HFFc6 (cell line): Measurements from ENCODE around the gene DOCK11. TPM values are rescaled to one million over a fixed set of nuclear protein-coding genes. Genes with fewer than 3 reads are reported as not detected.
A peak's percentile ranks its signal among the peaks of the same experiment; 100 is the strongest.

Source experiments
- DNase-seq: peaks from one replicate; pipeline ENCODE4 v3.0.0-alpha.2; 2018
- H3K27ac Mint-ChIP-seq: 2 replicates; pipeline ENCODE4 v1.8.0; 2020; ENCODE audit warnings: mild to moderate bottlenecking, mixed read lengths
- H3K27me3 Mint-ChIP-seq: 2 replicates; pipeline ENCODE4 v1.8.0; 2021; ENCODE audit warnings: mild to moderate bottlenecking, moderate library complexity, mixed read lengths; ENCODE audit not compliant: insufficient read depth
- H3K36me3 Mint-ChIP-seq: 2 replicates; pipeline ENCODE4 v1.8.0; 2021; ENCODE audit warnings: low read depth, mixed read lengths
- H3K4me1 Mint-ChIP-seq: 2 replicates; pipeline ENCODE4 v1.8.0; 2020; ENCODE audit warnings: low read depth, mixed read lengths
- H3K4me3 Mint-ChIP-seq: 2 replicates; pipeline ENCODE4 v1.8.0; 2020; ENCODE audit warnings: mild to moderate bottlenecking, moderate library complexity, mixed read lengths
- H3K9me3 Mint-ChIP-seq: 2 replicates; pipeline ENCODE4 v1.8.0; 2020; ENCODE audit warnings: mild to moderate bottlenecking, mixed read lengths
- total RNA-seq, 6 experiments: library from RNA; stranded (reverse); fragmentation: NEBNext Ultra II Directional; extraction: Animal tissue kit (Norgen Biotek cat#: 25700); gene quantifications; 2 replicates in 1 of 6; 3 replicates in 5 of 6; pipeline ENCODE4 v1.2.3, GENCODE V29; 2021
- TF ChIP-seq, protein P1 (sequence below): fragments of 200-600 bp; sonication (generic); IDR thresholded peaks from 2 replicates; pipeline ENCODE4 v1.5.0; 2021; ENCODE audit warnings: antibody characterized with exemption, mild to moderate bottlenecking

DOCK11 gene
- total RNA-seq, 6 experiments from 2014 or later = 16.2 to 18.2 (median 17.7) TPM

DNA sequence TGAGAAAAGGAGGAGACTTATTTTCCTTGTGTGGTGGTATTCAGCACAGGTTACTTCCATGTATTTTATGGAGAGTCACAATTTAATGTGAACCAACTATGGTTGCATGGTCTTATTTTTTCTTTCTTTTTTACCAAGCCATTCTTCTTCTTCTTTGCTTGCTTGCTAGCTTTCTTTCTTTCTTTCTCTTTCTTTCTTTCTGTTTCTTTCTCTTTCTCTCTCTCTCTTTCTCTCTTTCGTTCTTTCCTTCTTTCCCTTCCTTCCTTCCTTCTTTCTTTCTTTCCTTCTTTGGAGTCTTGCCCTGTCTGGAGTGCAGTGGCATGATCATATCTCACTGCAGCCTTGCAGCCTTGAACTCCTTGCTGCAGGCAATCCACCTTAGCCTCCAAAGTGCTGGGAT lies 68.9 kb downstream of the DOCK11 start:
- Mint-ChIP-seq H3K36me3 (peaks cover 16% of the 10 kb centered on the region), H3K27ac (no peak overlapping the region), H3K27me3 (no peaks in the 10 kb centered on the region), H3K9me3 (no peaks in the 10 kb centered on the region), H3K4me3 (no peak overlapping the region), H3K4me1 (peaks cover 34% of the 10 kb centered on the region)
- DNase-seq = no peak
- TF ChIP-seq, protein P1, sequence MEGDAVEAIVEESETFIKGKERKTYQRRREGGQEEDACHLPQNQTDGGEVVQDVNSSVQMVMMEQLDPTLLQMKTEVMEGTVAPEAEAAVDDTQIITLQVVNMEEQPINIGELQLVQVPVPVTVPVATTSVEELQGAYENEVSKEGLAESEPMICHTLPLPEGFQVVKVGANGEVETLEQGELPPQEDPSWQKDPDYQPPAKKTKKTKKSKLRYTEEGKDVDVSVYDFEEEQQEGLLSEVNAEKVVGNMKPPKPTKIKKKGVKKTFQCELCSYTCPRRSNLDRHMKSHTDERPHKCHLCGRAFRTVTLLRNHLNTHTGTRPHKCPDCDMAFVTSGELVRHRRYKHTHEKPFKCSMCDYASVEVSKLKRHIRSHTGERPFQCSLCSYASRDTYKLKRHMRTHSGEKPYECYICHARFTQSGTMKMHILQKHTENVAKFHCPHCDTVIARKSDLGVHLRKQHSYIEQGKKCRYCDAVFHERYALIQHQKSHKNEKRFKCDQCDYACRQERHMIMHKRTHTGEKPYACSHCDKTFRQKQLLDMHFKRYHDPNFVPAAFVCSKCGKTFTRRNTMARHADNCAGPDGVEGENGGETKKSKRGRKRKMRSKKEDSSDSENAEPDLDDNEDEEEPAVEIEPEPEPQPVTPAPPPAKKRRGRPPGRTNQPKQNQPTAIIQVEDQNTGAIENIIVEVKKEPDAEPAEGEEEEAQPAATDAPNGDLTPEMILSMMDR = no peak

DNA sequence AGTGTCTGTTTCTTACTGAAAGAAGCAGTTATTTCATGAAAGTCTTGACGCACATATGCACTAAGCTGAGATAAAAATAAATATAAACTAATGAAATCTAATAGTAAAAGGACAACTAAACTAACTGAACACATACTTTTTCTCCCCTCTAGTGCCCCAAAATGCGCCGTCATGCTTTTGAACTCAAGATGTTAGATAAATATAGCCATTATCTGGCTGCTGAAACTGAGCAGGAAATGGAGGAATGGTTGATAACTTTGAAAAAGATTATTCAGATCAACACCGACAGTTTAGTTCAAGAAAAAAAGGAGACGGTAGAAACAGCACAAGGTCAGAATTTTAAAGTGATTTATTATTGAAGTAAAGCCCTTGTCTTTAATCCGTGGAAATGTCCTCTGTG lies 70.2 kb downstream of the DOCK11 start:
- H3K9me3 Mint-ChIP-seq = no peaks in the 10 kb centered on the region
- TF ChIP-seq, protein P1 = no peak
- peaks cover 17% of the 10 kb centered on the region for H3K36me3 Mint-ChIP-seq
- H3K4me3 Mint-ChIP-seq = 0 out of 2 replicates have a peak overlapping the region, but pooled peaks have one; percentile 1
- H3K27ac Mint-ChIP-seq = peak overlapping the region; percentile 56
- H3K27me3 Mint-ChIP-seq = no peaks in the 10 kb centered on the region
- DNase-seq = no peak
- peaks cover 34% of the 10 kb centered on the region for H3K4me1 Mint-ChIP-seq

DNA sequence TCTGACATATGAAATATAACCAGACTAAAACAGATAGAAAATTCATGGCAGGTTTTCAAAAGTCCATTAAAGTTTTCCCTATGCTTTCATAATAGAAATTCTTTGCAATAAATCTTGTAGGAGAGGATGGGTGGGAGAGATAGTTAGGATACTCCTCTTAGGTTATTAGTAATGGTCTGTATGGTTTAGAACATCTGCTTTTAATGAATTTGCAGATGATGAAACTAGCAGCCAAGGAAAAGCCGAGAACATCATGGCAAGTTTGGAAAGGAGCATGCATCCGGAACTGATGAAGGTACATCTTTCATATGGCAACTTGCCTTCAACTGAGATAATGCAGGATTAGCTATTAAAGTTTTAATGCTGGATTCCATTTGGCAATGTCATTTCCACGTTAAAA lies 70.7 kb downstream of the DOCK11 start:
- peak overlapping the region; percentile 56 for H3K27ac Mint-ChIP-seq
- no peaks in the 10 kb centered on the region; the same call in 1 of the 2 replicates for H3K27me3 Mint-ChIP-seq
- H3K4me3 Mint-ChIP-seq = 0 out of 2 replicates have a peak overlapping the region, but pooled peaks have one; percentile 1
- peaks cover 34% of the 10 kb centered on the region for H3K4me1 Mint-ChIP-seq
- TF ChIP-seq, protein P1 = no peak
- no peaks in the 10 kb centered on the region for H3K9me3 Mint-ChIP-seq
- peaks cover 22% of the 10 kb centered on the region for H3K36me3 Mint-ChIP-seq
- peak; percentile 28 for DNase-seq

DNA sequence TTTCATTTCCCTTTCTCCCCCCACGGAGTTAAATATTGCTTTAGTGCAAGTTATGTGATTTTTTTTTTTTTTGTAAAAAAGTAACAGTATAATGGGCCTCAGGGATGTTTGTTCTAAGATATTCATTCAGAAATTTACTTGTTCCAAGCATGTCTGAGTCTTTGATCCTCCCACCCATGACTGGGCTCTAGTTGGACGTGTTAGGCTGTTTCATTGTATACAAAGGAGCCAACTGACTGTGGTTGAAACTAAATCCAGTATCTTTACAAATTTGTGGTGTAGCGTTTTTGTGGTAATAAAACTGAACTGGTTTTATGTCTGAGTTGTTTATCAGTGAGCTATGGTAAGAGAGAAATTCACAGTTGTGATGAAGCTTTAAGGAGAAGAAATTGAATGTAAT lies 74.1 kb downstream of the DOCK11 start:
- Mint-ChIP-seq H3K4me1 (peaks cover 22% of the 10 kb centered on the region), H3K4me3 (no peak overlapping the region), H3K27ac (no peak overlapping the region), H3K36me3 (peaks cover 13% of the 10 kb centered on the region), H3K27me3 (no peaks in the 10 kb centered on the region; the same call in none of the 2 replicates), H3K9me3 (no peaks in the 10 kb centered on the region)
- no peak for DNase-seq
- TF ChIP-seq, protein P1 = no peak

DNA sequence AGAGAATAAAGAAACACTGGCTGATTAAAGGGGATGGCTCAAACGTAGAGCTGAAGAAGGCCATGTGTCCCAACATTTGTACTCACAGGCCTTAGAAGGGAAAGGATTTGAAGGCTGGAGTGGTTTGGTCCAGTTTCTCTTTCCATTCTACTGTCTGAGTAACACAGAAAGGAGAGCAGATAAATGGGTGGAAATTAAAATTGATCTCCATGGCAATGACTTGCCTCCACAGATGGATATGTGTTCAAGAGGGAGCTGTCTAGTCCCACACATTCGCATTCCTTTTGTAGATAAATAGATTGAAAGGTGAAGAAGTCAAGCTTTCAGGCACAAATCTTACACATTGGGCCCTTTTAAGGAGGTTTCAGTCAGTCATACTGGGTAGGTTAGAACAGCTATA lies 74.6 kb downstream of the DOCK11 start:
- TF ChIP-seq, protein P1 = no peak
- no peak for DNase-seq
- no peak overlapping the region for H3K4me3 Mint-ChIP-seq
- H3K27me3 Mint-ChIP-seq = no peaks in the 10 kb centered on the region; the same call in none of the 2 replicates
- H3K9me3 Mint-ChIP-seq = no peaks in the 10 kb centered on the region
- H3K4me1 Mint-ChIP-seq = peaks cover 22% of the 10 kb centered on the region
- no peak overlapping the region for H3K27ac Mint-ChIP-seq
- peaks cover 13% of the 10 kb centered on the region for H3K36me3 Mint-ChIP-seq

DNA sequence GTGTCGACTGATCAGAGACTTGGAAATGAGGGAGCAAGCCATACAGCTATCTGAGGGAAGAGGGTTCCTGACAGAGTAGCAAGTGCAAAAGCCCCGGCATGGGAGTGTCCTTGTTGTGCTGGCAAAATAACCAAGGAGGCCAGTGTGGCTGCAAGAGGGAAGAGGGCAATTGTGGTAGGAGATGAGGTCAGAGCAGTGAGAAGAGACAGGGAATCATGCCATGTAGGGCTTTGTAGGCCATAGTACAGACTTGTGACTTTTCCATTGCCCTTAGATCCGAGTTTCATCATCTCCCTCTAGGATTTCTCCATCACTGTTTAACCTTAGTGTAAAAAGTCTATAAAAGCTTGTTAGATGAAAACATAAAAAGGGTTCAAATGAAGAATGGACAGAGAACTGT lies 76.2 kb downstream of the DOCK11 start:
- H3K27me3 Mint-ChIP-seq = no peaks in the 10 kb centered on the region; the same call in none of the 2 replicates
- no peak for DNase-seq
- H3K27ac Mint-ChIP-seq = no peak overlapping the region
- no peaks in the 10 kb centered on the region for H3K9me3 Mint-ChIP-seq
- peaks cover 7% of the 10 kb centered on the region for H3K4me1 Mint-ChIP-seq
- TF ChIP-seq, protein P1 = no peak
- H3K36me3 Mint-ChIP-seq = peaks cover 13% of the 10 kb centered on the region
- no peak overlapping the region for H3K4me3 Mint-ChIP-seq
